T follicular helper cell (primary cell): ENCODE results near the gene SCRN1.

Experiments used
- DNase-seq: peaks from one replicate; pipeline ENCODE4 v3.0.0-alpha.2; 2020; ENCODE audit warnings: low read depth
- total RNA-seq, 2 experiments: gene quantifications; one replicate each; lab custom pipeline; 2026; lab: John Stamatoyannopoulos, UW

SCRN1 gene
- total RNA-seq, result 5.7 to 19.0 reads per million in 2 experiments

- DNase-seq, result no peak
Observed at GRCh38 chr7:29989257-29989995, at the start of gene SCRN1. Gene SCRN1 (minus strand): TSS chr7:29989801. CDS start chr7:29969067, 20,734 bp downstream.

DNA sequence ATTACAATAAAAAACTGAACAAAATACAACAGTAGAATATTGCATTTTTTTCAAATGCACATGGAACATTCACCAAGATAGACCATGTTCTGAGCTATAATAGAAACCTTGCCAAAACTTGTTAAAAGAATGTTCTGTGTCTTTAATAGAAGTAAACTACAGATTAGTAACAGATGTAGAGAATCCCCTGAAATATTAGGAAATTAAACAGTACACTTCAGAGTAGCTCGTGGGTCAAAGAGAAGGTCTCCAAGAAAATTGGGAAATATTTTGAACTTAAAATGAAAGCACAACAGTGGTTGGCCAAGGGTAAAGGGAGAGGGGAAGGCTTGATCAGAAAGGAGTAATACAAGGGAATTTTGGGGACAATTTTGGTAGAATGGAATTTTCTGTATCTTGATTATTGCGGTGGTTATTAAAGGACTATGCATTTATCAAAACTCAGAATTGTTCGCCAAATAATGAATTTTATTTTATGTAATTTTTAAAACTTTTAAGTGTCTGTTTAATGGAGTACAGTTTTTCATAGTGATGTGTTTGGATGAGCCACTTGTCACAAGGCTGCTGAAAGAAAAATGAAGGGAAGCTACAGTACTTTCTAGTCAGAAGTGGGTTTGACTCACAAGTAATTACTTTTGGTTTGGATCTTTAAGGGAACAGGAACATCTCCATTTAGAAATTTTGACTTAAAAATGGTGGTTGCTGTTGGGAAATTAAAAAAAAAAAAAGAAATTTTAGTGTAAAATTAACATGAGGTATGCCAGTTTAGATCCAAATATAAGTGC lies 48.8 kb upstream of the SCRN1 start:
- DNase-seq, result no peak

- no peak for DNase-seq
Observed at GRCh38 chr7:30036220-30036619, 46.6 kb upstream of the SCRN1 start.

- DNase-seq, result no peak
Observed at GRCh38 chr7:30034501-30034900, 44.9 kb upstream of the SCRN1 start.

DNA sequence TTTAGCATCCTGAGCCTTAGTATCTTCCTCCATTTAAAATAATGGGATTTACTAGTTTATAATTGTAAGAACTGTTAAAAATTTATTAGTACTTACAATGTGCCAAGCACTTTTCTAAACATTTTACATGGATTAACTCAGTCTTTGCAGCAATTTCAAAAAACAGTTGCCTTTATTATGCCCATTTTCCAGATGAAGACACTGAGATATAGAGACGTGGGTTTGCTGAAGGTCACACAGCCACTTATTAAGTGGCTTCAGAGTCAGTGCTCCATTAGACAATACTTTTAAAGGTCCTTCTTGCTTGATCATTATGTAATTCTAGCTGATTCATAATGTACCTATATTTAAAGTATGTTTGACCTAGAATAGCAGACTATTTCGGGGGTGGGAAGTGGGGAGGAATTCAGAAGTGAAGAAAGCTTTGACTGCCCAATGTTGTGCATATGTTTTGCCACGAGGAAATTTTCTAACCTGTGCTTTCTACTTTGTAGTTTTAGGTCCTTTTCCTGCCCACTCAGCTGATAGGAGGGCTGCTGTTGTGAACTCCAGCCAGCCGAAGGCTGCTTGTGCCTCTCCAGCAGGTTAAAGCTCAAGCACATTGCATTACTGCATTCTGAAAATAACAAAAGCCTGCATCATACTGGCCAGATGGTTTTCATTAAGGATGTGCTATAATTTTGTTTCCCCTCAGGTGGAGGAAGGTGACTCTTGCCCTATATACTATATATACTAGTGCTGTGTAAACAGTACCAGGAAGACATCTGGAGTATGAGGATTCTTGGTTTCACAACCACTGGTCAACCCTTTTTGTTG lies 42.9 kb upstream of the SCRN1 start:
- no peak for DNase-seq

GRCh38 chr7:30029696-30030095 lies 40.1 kb upstream of the SCRN1 start:
- DNase-seq, result no peak

- no peak for DNase-seq
Observed at GRCh38 chr7:30028749-30029635, 39.4 kb upstream of the SCRN1 start.

DNA sequence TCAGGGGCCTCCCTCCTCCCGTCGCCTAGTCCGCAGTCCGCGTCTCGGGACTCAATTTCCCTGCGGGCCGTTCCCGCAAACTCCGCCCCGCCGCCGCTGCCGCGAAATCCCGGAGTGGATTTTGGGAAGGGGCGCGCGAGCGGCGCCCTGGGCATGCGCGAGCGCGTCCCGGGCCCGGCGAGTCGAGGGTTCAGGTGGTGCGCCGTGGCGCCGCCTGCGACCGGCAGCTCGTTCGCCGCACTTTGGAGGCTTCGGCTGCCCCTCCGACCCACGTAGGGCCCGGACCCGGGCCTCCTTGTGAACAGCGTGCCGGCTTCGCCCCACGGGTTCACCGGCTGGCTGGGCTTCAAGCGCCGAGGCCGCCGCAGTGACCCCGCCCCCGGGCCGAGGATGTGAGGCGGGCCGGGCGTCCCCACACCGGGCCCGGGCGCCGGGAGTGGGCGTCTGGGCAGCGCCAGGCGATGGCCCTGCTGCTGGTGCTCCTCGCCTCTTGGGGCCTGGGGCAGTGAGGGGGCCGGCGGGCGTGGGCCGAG lies 38.7 kb upstream of the SCRN1 start, which contains the start of gene PLEKHA8:
Gene PLEKHA8 (plus strand): TSS at position 197 of the 533 bp plus-strand sequence. CDS start 351 bp downstream, outside the sequence.
- peak; percentile 81 for DNase-seq

DNA sequence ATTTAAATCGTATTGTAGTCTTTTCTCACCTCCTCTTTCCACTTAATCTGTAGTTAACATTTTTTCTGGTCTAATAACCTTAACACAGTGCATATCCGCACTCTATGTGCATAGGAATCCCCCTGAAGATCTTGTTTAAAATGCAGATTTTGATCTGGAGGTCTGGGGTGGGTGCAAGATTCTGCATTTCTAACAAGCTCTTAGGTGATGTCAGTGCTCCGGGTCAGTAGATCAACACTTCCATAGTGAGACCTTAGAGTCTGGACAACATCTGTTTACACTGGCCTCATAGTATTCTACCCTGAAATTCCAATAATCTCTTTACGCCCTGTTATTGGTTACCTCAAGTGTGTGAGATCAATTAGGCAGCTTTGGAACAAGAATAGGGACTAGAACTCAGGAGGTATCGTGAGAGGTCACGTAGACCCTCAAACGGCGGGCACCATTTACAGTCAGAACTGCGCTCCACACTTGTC lies 38.2 kb upstream of the SCRN1 start:
- DNase-seq, result no peak

GRCh38 chr7:30027065-30027456 lies 37.5 kb upstream of the SCRN1 start:
- peak; percentile 14 for DNase-seq

DNA sequence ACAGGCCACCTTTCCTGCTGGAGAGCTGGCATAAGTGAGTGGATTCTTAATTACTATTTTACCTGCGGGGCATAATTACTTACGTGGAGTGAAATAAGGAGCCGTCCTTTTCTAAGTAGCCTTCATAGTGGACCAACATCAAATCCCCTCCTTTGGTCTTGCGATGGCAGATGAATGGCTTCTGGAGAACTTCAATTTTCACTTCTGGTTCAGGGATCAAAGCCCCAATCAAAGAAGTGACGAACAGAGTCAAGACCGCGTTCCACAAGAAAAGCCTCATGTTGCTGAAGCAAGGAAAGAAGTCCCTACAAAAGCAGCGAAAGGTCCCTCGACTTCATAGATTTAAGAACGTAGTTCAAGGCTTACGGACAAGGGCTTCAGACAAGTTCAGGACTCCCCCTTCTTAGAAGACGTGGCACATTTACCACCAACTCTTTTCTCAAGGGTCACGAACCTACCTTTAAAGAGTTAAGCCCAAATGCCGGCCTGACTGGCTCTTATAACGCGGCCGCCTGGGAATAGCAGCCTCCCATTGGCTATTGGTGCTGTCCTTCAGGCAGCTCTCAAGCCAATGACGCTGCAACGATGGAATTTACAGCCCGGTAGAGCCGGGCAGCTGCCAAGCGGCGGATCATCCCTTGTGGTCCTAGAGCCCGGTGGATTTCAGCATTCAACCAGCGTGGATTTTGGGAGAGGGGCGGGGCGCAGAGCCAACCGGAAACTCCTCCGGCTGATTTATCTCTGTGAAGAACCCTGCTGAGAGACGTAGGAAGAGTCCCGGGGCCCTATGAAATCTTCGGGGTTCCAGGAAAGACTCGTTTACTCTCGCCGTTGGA lies 36.8 kb upstream of the SCRN1 start, which contains the start of gene FKBP14:
Gene FKBP14 (minus strand): TSS at position 474 of the 836 bp plus-strand sequence. CDS start 194 bp downstream, at position 280.
- DNase-seq, result peak; percentile 88

- no peak for DNase-seq
Observed at GRCh38 chr7:30023524-30023923, 33.9 kb upstream of the SCRN1 start.

- DNase-seq, result no peak
Observed at GRCh38 chr7:30022991-30023390, 33.4 kb upstream of the SCRN1 start.

DNA sequence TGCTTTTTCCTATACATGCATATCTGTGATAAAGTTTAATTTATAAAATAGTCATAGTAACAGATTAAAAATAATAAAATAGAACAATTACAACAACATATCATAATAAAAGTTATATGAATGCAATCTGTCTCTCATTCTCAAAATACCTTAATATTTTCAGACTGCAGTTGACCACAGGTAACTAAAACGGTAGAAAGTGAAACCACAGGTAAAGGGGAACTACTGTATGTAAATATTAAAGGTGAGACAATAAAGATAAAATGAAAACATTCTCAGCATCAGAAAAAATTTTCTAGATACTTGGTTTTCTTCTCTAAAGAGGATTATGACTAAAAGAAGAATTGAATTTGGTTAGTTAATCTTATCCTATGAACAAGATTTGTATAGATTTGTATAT lies 30.9 kb upstream of the SCRN1 start:
- no peak for DNase-seq

DNA sequence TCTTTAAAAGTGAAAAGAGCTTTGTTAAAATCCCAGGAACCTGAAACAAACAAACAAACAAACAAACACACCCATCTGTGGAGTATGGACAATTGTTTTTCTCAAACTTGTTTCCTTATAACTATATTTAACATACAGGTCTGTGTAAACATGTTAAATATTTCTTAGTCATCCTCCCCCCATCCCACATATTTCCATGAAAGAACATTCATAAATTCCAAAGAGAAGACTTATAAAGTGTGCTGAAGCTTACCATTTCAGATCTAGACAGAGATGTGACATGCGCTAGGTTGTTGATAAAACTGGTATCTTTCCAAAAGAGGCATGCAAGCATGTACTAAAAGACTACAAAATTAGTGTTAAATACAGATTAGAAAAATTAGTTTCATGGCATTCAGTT lies 30.4 kb upstream of the SCRN1 start:
- no peak for DNase-seq

DNA sequence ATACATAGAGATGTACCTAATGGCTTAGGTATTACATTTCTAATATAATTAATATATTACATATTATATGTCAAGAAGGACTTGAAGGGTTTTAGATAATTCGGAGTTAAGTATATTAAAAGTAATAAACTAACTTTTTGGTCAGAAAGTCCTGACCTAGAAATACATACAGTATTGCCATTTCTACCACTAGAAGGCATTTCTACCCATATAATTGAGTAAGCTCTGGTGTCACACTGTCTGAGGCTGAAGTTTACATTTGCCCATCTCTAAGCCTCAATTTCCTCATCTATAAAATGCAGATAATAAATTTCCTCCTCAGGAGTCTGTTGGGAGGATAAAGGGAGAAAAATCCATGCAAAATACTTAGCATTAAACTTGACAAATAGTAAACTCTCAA lies 29.8 kb upstream of the SCRN1 start:
- no peak for DNase-seq

DNA sequence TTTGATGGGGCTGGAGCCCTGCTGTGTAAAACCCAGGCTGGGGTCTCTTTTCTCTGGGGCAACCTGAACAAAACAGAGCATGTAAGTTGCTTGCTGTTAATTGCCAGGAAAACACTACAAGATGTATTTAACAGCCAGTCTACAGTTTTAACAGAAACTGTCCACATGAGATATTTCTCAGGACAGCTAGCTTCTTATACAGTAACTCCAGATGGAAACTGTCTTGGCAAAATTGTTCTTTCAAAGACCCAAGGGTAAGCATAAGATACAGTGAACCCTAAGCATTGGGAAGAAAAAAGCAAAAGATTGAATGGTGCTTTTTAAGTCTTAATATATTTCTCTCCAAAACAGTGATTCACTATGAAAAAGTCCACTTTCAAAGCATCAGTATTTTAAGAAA lies 28.9 kb upstream of the SCRN1 start:
- DNase-seq, result no peak

DNA sequence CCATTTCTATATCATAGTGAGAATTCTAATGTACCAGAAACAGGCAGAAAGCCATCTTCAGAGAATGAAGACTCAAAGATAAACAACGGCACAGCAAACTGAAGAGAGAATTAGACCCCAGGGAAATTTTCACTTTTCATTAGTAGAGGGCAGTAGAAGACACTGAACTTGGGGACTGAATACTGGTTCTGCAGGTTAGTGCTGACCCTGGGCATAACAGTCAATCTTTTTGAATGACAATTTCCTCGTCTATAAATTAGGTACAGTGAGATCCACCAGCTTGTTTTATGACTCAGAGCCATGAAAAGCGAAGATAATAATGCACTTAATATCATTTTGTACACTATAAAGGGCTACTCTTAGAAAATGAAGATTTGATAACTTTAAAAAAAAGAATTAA lies 23.2 kb upstream of the SCRN1 start:
- no peak for DNase-seq

GRCh38 chr7:30010021-30010420 lies 20.4 kb upstream of the SCRN1 start:
- no peak for DNase-seq

- no peak for DNase-seq
Observed at GRCh38 chr7:30005464-30005863, 15.9 kb upstream of the SCRN1 start.
